Epithelial cell of prostate (primary cell): ENCODE data around the gene AGBL1.
"Not testable (repeated sequence)": the region's sequence is repeated elsewhere in the genome, so short reads cannot be mapped to it uniquely, and the experiment has no call there.

ENCODE experiments used
- DNase-seq: peaks from one replicate; pipeline ENCODE4 v3.0.0-alpha.2; 2011; ENCODE audit warnings: low read depth, low spot score
- H3K27ac ChIP-seq: fragments of 450-650 bp; 2 replicates; pipeline ENCODE4 v1.5.1; 2017; ENCODE audit warnings: mild to moderate bottlenecking

The AGBL1 gene

GRCh38 chr15:86961669-86962068 lies 882.0 kb downstream of the AGBL1 start:
- no peak for DNase-seq
- no peak overlapping the region for H3K27ac ChIP-seq

GRCh38 chr15:86964271-86964670 lies 884.6 kb downstream of the AGBL1 start:
- H3K27ac ChIP-seq, result no peak overlapping the region

GRCh38 chr15:86968244-86968643 lies 888.6 kb downstream of the AGBL1 start:
- H3K27ac ChIP-seq, result no peak overlapping the region
- no peak for DNase-seq

More at GRCh38 chr15:86964271-86964670, 884.6 kb downstream of the AGBL1 start:
- DNase-seq, result no peak

- no peak overlapping the region for H3K27ac ChIP-seq
- no peak for DNase-seq
Observed at GRCh38 chr15:86969364-86969763, 889.7 kb downstream of the AGBL1 start.

GRCh38 chr15:86973284-86973844 lies 893.7 kb downstream of the AGBL1 start:
- H3K27ac ChIP-seq, result no peak overlapping the region
- DNase-seq, result no peak

- H3K27ac ChIP-seq, result no peak overlapping the region
- no peak for DNase-seq
Observed at GRCh38 chr15:86988033-86988432, 908.4 kb downstream of the AGBL1 start.

- no peak for DNase-seq
- H3K27ac ChIP-seq, result no peak overlapping the region
Observed at GRCh38 chr15:87021751-87022150, 942.1 kb downstream of the AGBL1 start.

GRCh38 chr15:87031540-87032230 lies 952.0 kb downstream of the AGBL1 start:
- H3K27ac ChIP-seq, result peak overlapping the region; percentile 41
- DNase-seq, result peak; percentile 39

GRCh38 chr15:87032295-87032694 lies 952.6 kb downstream of the AGBL1 start:
- no peak for DNase-seq
- H3K27ac ChIP-seq, result peak overlapping the region; percentile 41

GRCh38 chr15:87033056-87033455 lies 953.4 kb downstream of the AGBL1 start:
- H3K27ac ChIP-seq, result no peak overlapping the region
- no peak for DNase-seq

GRCh38 chr15:87034886-87035285 lies 955.2 kb downstream of the AGBL1 start:
- H3K27ac ChIP-seq, result no peak overlapping the region
- DNase-seq, result no peak

GRCh38 chr15:87038404-87038803 lies 958.7 kb downstream of the AGBL1 start:
- no peak for DNase-seq
- no peak overlapping the region for H3K27ac ChIP-seq

GRCh38 chr15:87042619-87043018 lies 962.9 kb downstream of the AGBL1 start:
- DNase-seq, result not testable (repeated sequence)

GRCh38 chr15:87045746-87046145 lies 966.1 kb downstream of the AGBL1 start:
- H3K27ac ChIP-seq, result no peak overlapping the region
- DNase-seq, result peak; percentile 26

More at GRCh38 chr15:87042619-87043018, 962.9 kb downstream of the AGBL1 start:
- H3K27ac ChIP-seq, result not testable (repeated sequence)

- DNase-seq, result no peak
- no peak overlapping the region for H3K27ac ChIP-seq
Observed at GRCh38 chr15:87047203-87047965, 967.7 kb downstream of the AGBL1 start.
